DOHH2 (cell line): ENCODE results near the gene P2RY6.

Experiments used
- EZH2phosphoT487 ChIP-seq: fragments of 200-600 bp; sonication (generic); IDR thresholded peaks from 2 replicates; pipeline ENCODE4 v1.6.1; 2017; ENCODE audit warnings: borderline replicate concordance, mild to moderate bottlenecking, antibody characterized with exemption, low read length, moderate library complexity, mixed read lengths
- TF ChIP-seq, protein P1 (sequence below): fragments of 200-600 bp; sonication (generic); IDR thresholded peaks from one replicate; pipeline ENCODE4 v1.5.1; 2014; ENCODE audit warnings: antibody characterized with exemption, mild to moderate bottlenecking, low read depth, low read length; ENCODE audit not compliant: poor library complexity, severe bottlenecking

- TF ChIP-seq, protein P1, sequence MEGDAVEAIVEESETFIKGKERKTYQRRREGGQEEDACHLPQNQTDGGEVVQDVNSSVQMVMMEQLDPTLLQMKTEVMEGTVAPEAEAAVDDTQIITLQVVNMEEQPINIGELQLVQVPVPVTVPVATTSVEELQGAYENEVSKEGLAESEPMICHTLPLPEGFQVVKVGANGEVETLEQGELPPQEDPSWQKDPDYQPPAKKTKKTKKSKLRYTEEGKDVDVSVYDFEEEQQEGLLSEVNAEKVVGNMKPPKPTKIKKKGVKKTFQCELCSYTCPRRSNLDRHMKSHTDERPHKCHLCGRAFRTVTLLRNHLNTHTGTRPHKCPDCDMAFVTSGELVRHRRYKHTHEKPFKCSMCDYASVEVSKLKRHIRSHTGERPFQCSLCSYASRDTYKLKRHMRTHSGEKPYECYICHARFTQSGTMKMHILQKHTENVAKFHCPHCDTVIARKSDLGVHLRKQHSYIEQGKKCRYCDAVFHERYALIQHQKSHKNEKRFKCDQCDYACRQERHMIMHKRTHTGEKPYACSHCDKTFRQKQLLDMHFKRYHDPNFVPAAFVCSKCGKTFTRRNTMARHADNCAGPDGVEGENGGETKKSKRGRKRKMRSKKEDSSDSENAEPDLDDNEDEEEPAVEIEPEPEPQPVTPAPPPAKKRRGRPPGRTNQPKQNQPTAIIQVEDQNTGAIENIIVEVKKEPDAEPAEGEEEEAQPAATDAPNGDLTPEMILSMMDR: no peak
- no peak for TF ChIP-seq EZH2phosphoT487
Measured at GRCh38 chr11:73272680-73273038, 521 bp downstream of the P2RY6 start.
